Pancreas (tissue), 10 donors: Measurements from ENCODE around the gene CACNA2D3. TPM values are rescaled to one million over a fixed set of nuclear protein-coding genes. Genes with fewer than 3 reads are reported as not detected.

Source experiments
- ATAC-seq, 4 donors: fragments of 200-7000 bp; cut with Tn5 transposase; one replicate each; pipeline versions ENCODE4 v1.8.0 to v1.9.1; 2020; ENCODE audit warnings: mild to moderate bottlenecking in 4 of 4, moderate library complexity in 4 of 4
- DNase-seq, 6 donors: peaks; one replicate each; pipeline ENCODE4 v3.0.0-alpha.2; 2020
- FAIRE-seq: peaks from 2 replicates; lab custom pipeline; 2012; peaks lifted over from hg19 to GRCh38; lab: Jason Lieb, UNC
- H3K27ac ChIP-seq, 4 donors: fragments of 200-600 bp; sonication (generic); 1 replicate in 3 of 4; 2 replicates in 1 of 4; pipeline versions ENCODE4 v1.5.0 to v1.8.0; 2020
- H3K27me3 ChIP-seq, 4 donors: fragments of 200-600 bp; one replicate each; pipeline ENCODE4 v1.8.0; 2021
- H3K36me3 ChIP-seq, 3 donors: fragments of 200-600 bp; sonication (generic) in 1 of 3; one replicate each; pipeline versions ENCODE4 v1.5.0 to v1.8.0; 2020 to 2021
- H3K4me1 ChIP-seq, 3 donors: fragments of 200-600 bp; one replicate each; pipeline ENCODE4 v1.8.0; 2021
- H3K4me3 ChIP-seq, 4 donors: fragments of 200-600 bp; sonication (generic) in 2 of 4; one replicate each; pipeline versions ENCODE4 v1.5.0 to v1.8.0; 2020 to 2021
- H3K9me3 ChIP-seq, 4 donors: fragments of 200-600 bp; one replicate each; pipeline ENCODE4 v1.8.0; 2021
- CTCF ChIP-seq, 4 donors: fragments of 200-600 bp; sonication (generic) in 3 of 4; IDR thresholded peaks; one replicate each; pipeline versions ENCODE4 v1.5.0 to v1.8.0; 2021; ENCODE audit warnings: antibody characterized with exemption in 4 of 4
- WGBS, 2 donors: extraction: QIAGEN DNeasy Blood & Tissue Kit; methylation state at CpG; one replicate each; pipeline ENCODE4 v1.1.7; 2013; 5-methylcytosine and 5-hydroxymethylcytosine counted together
- intact Hi-C, 3 donors: fragments of 100-400 bp; cut with DNase I; formaldehyde crosslinking; loops; one replicate each; pipeline versions ENCODE4 v1.11.1 to v1.14.2; 2022
- polyA plus RNA-seq, 2 donors: library from polyadenylated mRNA; stranded (reverse); fragments of 200-250 nt; gene quantifications; one replicate each; pipeline ENCODE4 v1.2.3, GENCODE V29; 2013
- total RNA-seq, 6 donors: library from RNA; stranded (reverse); fragmentation: NEBNext Ultra II Directional in 4 of 6; extraction: Animal tissue kit (Norgen Biotek cat#: 25700) in 4 of 6; gene quantifications; one replicate each; pipeline versions ENCODE4 v1.2.1 to v1.2.4, GENCODE V29; 2021 to 2023
- donor health status: healthy with polysubstance abuse.
- donor health status: DM: no; HTN: no; CAD: no; lungs with moderate emphysema.
- donor health status: DM: no; HTN: no; CAD: no.
- donor health status: control.
- donor health status: control.
- donor health status: Bipolar disorder and iron deficiency.
- donor health status: DM: yes; HTN: yes; CAD: no.
- donor health status: DM: no; HTN: no; CAD: no.
- donor health status: DM: no; HTN: no; CAD: no.
- donor health status: DM: yes; HTN: yes; CAD: no.

CACNA2D3 gene
- total and polyA plus RNA-seq, 8 donors: 0.19 to 0.75 (median 0.37) TPM; not detected in 2

- no peaks in the 10 kb centered on the region for H3K27me3 ChIP-seq
- FAIRE-seq: no peak
- no peaks in the 10 kb centered on the region for H3K36me3 ChIP-seq
- H3K4me3 ChIP-seq: no peak overlapping the region
- 44 to 51% methylated on average over 3 of the region's 3 CpGs for WGBS, 2 donors
- no peaks in the 10 kb centered on the region for H3K9me3 ChIP-seq
- H3K4me1 ChIP-seq: no peaks in the 10 kb centered on the region
- no peak overlapping the region for H3K27ac ChIP-seq
- no peak for DNase-seq
- intact Hi-C loops: loop anchor here in 1 of 3 donors (10.0 kb wide), 1 partner anchor 1396 kb away; no protein-coding TSS in a partner anchor
- ATAC-seq: no peak
- no peak for TF ChIP-seq CTCF (IDR thresholded peaks at IDR 0.05)
These were observed 736.8 kb downstream of the CACNA2D3 start for GRCh38 chr3:54859184-54859583.

DNA sequence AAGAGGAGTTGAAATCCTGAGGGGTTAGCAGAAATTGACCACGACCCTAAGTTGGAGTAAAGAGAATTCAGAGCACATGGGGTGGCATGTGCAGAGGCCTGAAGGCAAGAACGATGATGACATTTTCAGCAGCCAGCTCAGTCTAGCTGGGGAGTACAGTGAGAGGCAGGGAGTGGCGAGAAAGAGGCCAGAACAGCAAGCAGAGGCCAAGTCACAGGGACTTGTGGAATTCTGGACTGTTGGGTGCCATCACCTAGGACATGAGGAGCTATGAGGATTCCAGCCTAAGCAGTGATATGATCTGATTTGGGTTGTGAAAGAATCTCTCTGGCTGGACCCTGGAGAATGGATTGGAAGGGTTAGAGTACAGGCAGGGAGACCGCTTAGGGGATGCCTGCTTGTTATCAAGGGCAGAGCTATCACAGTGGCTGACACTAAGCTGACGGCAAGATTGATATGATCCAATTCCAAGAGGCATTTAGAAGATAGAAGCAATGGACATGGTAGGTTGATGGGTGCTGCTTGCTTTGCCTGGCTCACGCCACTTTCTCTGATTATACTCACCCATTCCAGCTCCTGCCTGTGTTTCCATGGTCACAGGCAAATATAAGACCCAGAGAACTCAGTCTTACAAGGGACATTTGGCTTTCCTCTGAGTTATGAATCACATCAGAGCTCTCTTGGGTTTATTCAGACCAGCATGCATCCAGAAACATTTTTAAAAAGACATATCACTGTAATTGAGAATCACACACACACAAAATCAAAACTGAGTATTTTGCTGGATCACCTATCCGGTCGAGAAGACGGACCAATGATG is 739.1 kb downstream of the CACNA2D3 start:
- no peak for TF ChIP-seq CTCF (IDR thresholded peaks at IDR 0.05)
- ATAC-seq: peak in 1 of 4 donors; percentile 46
- H3K27ac ChIP-seq: no peak overlapping the region
- no peak for DNase-seq
- no peaks in the 10 kb centered on the region for H3K36me3 ChIP-seq
- FAIRE-seq: no peak
- H3K4me1 ChIP-seq: no peaks in the 10 kb centered on the region
- H3K27me3 ChIP-seq: no peaks in the 10 kb centered on the region
- 66 to 68% methylated on average over 9 of the region's 9 CpGs for WGBS, 2 donors
- intact Hi-C loops: no loop called here
- no peaks in the 10 kb centered on the region for H3K9me3 ChIP-seq
- no peak overlapping the region for H3K4me3 ChIP-seq

- Histone ChIP-seq H3K4me1 (no peaks in the 10 kb centered on the region), H3K36me3 (no peaks in the 10 kb centered on the region), H3K27ac (no peak overlapping the region), H3K4me3 (no peak overlapping the region), H3K9me3 (no peaks in the 10 kb centered on the region), H3K27me3 (no peaks in the 10 kb centered on the region)
- FAIRE-seq: no peak
- no peak for TF ChIP-seq CTCF (IDR thresholded peaks at IDR 0.05)
- DNase-seq: no peak
- no peak for ATAC-seq
- intact Hi-C loops: no loop called here
- WGBS, 2 donors: 69 to 70% methylated on average over 5 of the region's 5 CpGs
These were observed 740.2 kb downstream of the CACNA2D3 start for GRCh38 chr3:54862526-54862925.

GRCh38 chr3:54863366-54863765 is 741.0 kb downstream of the CACNA2D3 start:
- DNase-seq: no peak
- Histone ChIP-seq H3K4me3 (no peak overlapping the region), H3K4me1 (no peaks in the 10 kb centered on the region), H3K9me3 (no peaks in the 10 kb centered on the region), H3K27ac (no peak overlapping the region), H3K27me3 (no peaks in the 10 kb centered on the region), H3K36me3 (no peaks in the 10 kb centered on the region)
- ATAC-seq: no peak
- no peak for FAIRE-seq
- no peak for TF ChIP-seq CTCF (IDR thresholded peaks at IDR 0.05)
- 60 to 65% methylated on average over 8 of the region's 8 CpGs for WGBS, 2 donors
- intact Hi-C loops: no loop called here

DNA sequence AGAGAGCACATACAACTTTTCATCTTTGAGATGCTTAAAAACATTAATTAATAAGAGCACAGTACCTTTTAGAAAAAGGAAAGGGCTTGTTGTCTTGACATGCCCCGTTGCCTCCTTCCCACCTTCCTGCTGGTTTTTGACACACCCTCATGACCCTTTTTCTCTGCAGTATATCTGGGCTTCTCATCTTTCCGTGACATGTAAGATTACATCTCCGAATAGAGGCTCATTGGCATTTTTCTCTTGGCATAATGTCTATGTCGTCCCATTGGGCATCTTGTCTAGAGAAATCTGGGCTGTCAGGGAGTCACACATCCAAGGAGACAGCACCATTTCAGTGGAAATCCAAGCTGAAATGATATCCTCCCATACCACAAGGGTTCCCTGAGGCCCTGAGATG is 741.4 kb downstream of the CACNA2D3 start:
- WGBS, 2 donors: 75 to 82% methylated on average over 4 of the region's 4 CpGs

More for the DNA sequence above, 741.4 kb downstream of the CACNA2D3 start:
- H3K4me3 ChIP-seq: no peak overlapping the region
- DNase-seq: no peak
- TF ChIP-seq CTCF (IDR thresholded peaks at IDR 0.05): no peak
- no peaks in the 10 kb centered on the region for H3K27me3 ChIP-seq
- no peak overlapping the region for H3K27ac ChIP-seq
- ATAC-seq: no peak
- H3K4me1 ChIP-seq: no peaks in the 10 kb centered on the region
- intact Hi-C loops: no loop called here
- H3K36me3 ChIP-seq: no peaks in the 10 kb centered on the region
- no peak for FAIRE-seq
- no peaks in the 10 kb centered on the region for H3K9me3 ChIP-seq
